WTC11 (cell line): Measurements from ENCODE around the gene SRM. TPM values are rescaled to one million over a fixed set of nuclear protein-coding genes. Genes with fewer than 3 reads are reported as not detected.

Experiments used
- ATAC-seq: fragments of 200-7000 bp; cut with Tn5 transposase; 2 replicates; pipeline ENCODE4 v1.10.0; 2021; ENCODE audit warnings: mild to moderate bottlenecking, moderate library complexity
- CTCF ChIA-PET: fragments of 300-600 bp; sonication (Branson Sonifier 250); formaldehyde crosslinking; loops from one replicate; lab custom pipeline; 2021; ENCODE audit warnings: antibody characterized with exemption; lab: Charles Lee
- POLR2A ChIA-PET: fragments of 350-600 bp; sonication (Branson Sonifier 250); formaldehyde crosslinking; loops from one replicate; lab custom pipeline; 2021; ENCODE audit warnings: antibody characterized with exemption; lab: Charles Lee
- DNase-seq: peaks from one replicate; pipeline ENCODE4 v3.0.0; 2021; ENCODE audit warnings: low spot score
- H3K27ac Mint-ChIP-seq: 2 replicates; pipeline ENCODE4 v1.8.0; 2021; ENCODE audit warnings: mixed read lengths
- H3K27me3 Mint-ChIP-seq: 2 replicates; pipeline ENCODE4 v1.8.0; 2021; ENCODE audit warnings: low read depth, mild to moderate bottlenecking, moderate library complexity, mixed read lengths
- H3K36me3 Mint-ChIP-seq: 2 replicates; pipeline ENCODE4 v1.8.0; 2021; ENCODE audit warnings: mixed read lengths
- H3K4me1 Mint-ChIP-seq: 2 replicates; pipeline ENCODE4 v1.8.0; 2022; ENCODE audit warnings: mixed read lengths
- H3K4me3 Mint-ChIP-seq: 2 replicates; pipeline ENCODE4 v1.8.0; 2021; ENCODE audit warnings: mild to moderate bottlenecking, moderate library complexity, mixed read lengths
- H3K9me3 Mint-ChIP-seq: 2 replicates; pipeline ENCODE4 v1.8.0; 2021; ENCODE audit warnings: mixed read lengths
- FOXJ3 ChIP-seq: sonication (generic); formaldehyde crosslinking; IDR thresholded peaks from 2 replicates; pipeline ENCODE4 v1.9.0; 2021; ENCODE audit warnings: missing genetic modification reagents, mild to moderate bottlenecking, borderline replicate concordance
- GRHL2 ChIP-seq: fragments of 250-450 bp; sonication (Bioruptor Pico); IDR thresholded peaks from 2 replicates; pipeline ENCODE4 v1.8.0; 2022; ENCODE audit warnings: mild to moderate bottlenecking, moderate library complexity; ENCODE audit not compliant: insufficient replicate concordance, severe bottlenecking
- NFATC4 ChIP-seq: fragments of 250-450 bp; sonication (Bioruptor Pico); IDR thresholded peaks from 2 replicates; pipeline ENCODE4 v1.9.0; 2021; ENCODE audit warnings: mild to moderate bottlenecking
- PRRX2 ChIP-seq: fragments of 250-450 bp; sonication (Bioruptor Pico); IDR thresholded peaks from 2 replicates; pipeline ENCODE4 v1.8.0; 2021; ENCODE audit warnings: mild to moderate bottlenecking
- RELA ChIP-seq: sonication (generic); formaldehyde crosslinking; IDR thresholded peaks from 2 replicates; pipeline ENCODE4 v1.8.1; 2022; ENCODE audit warnings: missing genetic modification reagents, mild to moderate bottlenecking, borderline replicate concordance
- TP53 ChIP-seq: sonication (generic); formaldehyde crosslinking; IDR thresholded peaks from 2 replicates; pipeline ENCODE4 v1.8.1; 2023; ENCODE audit warnings: mild to moderate bottlenecking, missing genetic modification reagents
- ZNF317 ChIP-seq: sonication (generic); formaldehyde crosslinking; IDR thresholded peaks from 2 replicates; pipeline ENCODE4 v1.8.1; 2023; ENCODE audit warnings: low read depth, mild to moderate bottlenecking, moderate library complexity, missing genetic modification reagents, borderline replicate concordance
- total RNA-seq: library from RNA; stranded (reverse); gene quantifications from 3 replicates; pipeline ENCODE4 v1.2.3, GENCODE V29; 2021
- TF ChIP-seq, protein P1 (sequence below): sonication (generic); formaldehyde crosslinking; IDR thresholded peaks from 2 replicates; pipeline ENCODE4 v1.8.1; 2022; ENCODE audit warnings: low read depth, mild to moderate bottlenecking, moderate library complexity, missing genetic modification reagents, borderline replicate concordance
- TF ChIP-seq, protein P2 (sequence below): sonication (generic); formaldehyde crosslinking; IDR thresholded peaks from 2 replicates; pipeline ENCODE4 v1.8.1; 2023; ENCODE audit warnings: mild to moderate bottlenecking, moderate library complexity, missing genetic modification reagents
- TF ChIP-seq, protein P3 (sequence below): sonication (generic); formaldehyde crosslinking; IDR thresholded peaks from 2 replicates; pipeline ENCODE4 v1.8.1; 2023; ENCODE audit warnings: mild to moderate bottlenecking, missing genetic modification reagents, moderate library complexity
- TF ChIP-seq, protein P4 (sequence below): sonication (generic); formaldehyde crosslinking; IDR thresholded peaks from 2 replicates; pipeline ENCODE4 v1.8.0; 2023; ENCODE audit warnings: missing genetic modification reagents, mild to moderate bottlenecking, borderline replicate concordance
- TF ChIP-seq, protein P5 (sequence below): sonication (generic); formaldehyde crosslinking; IDR thresholded peaks from 2 replicates; pipeline ENCODE4 v1.8.1; 2023; ENCODE audit warnings: mild to moderate bottlenecking, missing genetic modification reagents, borderline replicate concordance
- TF ChIP-seq, protein P6 (sequence below): sonication (generic); formaldehyde crosslinking; IDR thresholded peaks from 2 replicates; pipeline ENCODE4 v1.8.0; 2022; ENCODE audit warnings: mild to moderate bottlenecking, missing genetic modification reagents
- TF ChIP-seq, protein P7 (sequence below): sonication (generic); formaldehyde crosslinking; IDR thresholded peaks from 2 replicates; pipeline ENCODE4 v1.8.1; 2022; ENCODE audit warnings: mild to moderate bottlenecking, missing genetic modification reagents, moderate library complexity, borderline replicate concordance

The SRM gene
- total RNA-seq, 1 experiment from 2014 or later, result 200 TPM

DNA sequence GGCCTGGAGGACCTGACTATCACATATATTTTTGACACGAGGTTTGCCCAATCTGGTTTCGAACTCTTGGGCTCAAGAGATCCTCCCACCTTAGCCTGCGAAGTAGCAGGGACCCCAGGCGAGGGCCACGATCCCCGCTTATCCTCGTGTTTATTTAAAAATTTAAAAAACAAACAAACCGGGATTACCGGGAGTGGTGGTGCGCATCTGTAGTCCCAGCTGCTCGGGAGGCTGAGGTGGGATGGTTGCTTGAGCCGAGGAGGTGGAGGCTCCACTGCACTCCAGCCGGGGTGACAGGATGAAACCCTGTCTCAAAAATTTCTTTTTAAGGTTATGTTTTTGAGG lies 40.3 kb upstream of the SRM start:
- CTCF ChIA-PET, result interaction anchor here (1.1 to 3.0 kb wide), 5 partner anchors 24 to 546 kb away, joined by 3 to 42 read pairs (median 6); partner anchors contain the start of gene SRM
- TF ChIP-seq, protein P1, sequence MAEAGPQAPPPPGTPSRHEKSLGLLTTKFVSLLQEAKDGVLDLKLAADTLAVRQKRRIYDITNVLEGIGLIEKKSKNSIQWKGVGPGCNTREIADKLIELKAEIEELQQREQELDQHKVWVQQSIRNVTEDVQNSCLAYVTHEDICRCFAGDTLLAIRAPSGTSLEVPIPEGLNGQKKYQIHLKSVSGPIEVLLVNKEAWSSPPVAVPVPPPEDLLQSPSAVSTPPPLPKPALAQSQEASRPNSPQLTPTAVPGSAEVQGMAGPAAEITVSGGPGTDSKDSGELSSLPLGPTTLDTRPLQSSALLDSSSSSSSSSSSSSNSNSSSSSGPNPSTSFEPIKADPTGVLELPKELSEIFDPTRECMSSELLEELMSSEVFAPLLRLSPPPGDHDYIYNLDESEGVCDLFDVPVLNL (CRISPR knock-in tag), result no peak
- TF ChIP-seq, protein P2, sequence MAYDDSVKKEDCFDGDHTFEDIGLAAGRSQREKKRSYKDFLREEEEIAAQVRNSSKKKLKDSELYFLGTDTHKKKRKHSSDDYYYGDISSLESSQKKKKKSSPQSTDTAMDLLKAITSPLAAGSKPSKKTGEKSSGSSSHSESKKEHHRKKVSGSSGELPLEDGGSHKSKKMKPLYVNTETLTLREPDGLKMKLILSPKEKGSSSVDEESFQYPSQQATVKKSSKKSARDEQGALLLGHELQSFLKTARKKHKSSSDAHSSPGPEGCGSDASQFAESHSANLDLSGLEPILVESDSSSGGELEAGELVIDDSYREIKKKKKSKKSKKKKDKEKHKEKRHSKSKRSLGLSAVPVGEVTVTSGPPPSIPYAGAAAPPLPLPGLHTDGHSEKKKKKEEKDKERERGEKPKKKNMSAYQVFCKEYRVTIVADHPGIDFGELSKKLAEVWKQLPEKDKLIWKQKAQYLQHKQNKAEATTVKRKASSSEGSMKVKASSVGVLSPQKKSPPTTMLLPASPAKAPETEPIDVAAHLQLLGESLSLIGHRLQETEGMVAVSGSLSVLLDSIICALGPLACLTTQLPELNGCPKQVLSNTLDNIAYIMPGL (CRISPR knock-in tag), result no peak
- TF ChIP-seq ZNF317 (no peak), FOXJ3 (CRISPR knock-in tag) (no peak), TP53 (no peak), PRRX2 (CRISPR knock-in tag) (no peak), GRHL2 (CRISPR knock-in tag) (no peak), RELA (CRISPR knock-in tag) (no peak), NFATC4 (CRISPR knock-in tag) (no peak)
- TF ChIP-seq, protein P3, sequence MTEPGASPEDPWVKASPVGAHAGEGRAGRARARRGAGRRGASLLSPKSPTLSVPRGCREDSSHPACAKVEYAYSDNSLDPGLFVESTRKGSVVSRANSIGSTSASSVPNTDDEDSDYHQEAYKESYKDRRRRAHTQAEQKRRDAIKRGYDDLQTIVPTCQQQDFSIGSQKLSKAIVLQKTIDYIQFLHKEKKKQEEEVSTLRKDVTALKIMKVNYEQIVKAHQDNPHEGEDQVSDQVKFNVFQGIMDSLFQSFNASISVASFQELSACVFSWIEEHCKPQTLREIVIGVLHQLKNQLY (CRISPR knock-in tag), result no peak
- TF ChIP-seq, protein P4, sequence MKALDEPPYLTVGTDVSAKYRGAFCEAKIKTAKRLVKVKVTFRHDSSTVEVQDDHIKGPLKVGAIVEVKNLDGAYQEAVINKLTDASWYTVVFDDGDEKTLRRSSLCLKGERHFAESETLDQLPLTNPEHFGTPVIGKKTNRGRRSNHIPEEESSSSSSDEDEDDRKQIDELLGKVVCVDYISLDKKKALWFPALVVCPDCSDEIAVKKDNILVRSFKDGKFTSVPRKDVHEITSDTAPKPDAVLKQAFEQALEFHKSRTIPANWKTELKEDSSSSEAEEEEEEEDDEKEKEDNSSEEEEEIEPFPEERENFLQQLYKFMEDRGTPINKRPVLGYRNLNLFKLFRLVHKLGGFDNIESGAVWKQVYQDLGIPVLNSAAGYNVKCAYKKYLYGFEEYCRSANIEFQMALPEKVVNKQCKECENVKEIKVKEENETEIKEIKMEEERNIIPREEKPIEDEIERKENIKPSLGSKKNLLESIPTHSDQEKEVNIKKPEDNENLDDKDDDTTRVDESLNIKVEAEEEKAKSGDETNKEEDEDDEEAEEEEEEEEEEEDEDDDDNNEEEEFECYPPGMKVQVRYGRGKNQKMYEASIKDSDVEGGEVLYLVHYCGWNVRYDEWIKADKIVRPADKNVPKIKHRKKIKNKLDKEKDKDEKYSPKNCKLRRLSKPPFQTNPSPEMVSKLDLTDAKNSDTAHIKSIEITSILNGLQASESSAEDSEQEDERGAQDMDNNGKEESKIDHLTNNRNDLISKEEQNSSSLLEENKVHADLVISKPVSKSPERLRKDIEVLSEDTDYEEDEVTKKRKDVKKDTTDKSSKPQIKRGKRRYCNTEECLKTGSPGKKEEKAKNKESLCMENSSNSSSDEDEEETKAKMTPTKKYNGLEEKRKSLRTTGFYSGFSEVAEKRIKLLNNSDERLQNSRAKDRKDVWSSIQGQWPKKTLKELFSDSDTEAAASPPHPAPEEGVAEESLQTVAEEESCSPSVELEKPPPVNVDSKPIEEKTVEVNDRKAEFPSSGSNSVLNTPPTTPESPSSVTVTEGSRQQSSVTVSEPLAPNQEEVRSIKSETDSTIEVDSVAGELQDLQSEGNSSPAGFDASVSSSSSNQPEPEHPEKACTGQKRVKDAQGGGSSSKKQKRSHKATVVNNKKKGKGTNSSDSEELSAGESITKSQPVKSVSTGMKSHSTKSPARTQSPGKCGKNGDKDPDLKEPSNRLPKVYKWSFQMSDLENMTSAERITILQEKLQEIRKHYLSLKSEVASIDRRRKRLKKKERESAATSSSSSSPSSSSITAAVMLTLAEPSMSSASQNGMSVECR (CRISPR knock-in tag), result no peak
- TF ChIP-seq, protein P5, sequence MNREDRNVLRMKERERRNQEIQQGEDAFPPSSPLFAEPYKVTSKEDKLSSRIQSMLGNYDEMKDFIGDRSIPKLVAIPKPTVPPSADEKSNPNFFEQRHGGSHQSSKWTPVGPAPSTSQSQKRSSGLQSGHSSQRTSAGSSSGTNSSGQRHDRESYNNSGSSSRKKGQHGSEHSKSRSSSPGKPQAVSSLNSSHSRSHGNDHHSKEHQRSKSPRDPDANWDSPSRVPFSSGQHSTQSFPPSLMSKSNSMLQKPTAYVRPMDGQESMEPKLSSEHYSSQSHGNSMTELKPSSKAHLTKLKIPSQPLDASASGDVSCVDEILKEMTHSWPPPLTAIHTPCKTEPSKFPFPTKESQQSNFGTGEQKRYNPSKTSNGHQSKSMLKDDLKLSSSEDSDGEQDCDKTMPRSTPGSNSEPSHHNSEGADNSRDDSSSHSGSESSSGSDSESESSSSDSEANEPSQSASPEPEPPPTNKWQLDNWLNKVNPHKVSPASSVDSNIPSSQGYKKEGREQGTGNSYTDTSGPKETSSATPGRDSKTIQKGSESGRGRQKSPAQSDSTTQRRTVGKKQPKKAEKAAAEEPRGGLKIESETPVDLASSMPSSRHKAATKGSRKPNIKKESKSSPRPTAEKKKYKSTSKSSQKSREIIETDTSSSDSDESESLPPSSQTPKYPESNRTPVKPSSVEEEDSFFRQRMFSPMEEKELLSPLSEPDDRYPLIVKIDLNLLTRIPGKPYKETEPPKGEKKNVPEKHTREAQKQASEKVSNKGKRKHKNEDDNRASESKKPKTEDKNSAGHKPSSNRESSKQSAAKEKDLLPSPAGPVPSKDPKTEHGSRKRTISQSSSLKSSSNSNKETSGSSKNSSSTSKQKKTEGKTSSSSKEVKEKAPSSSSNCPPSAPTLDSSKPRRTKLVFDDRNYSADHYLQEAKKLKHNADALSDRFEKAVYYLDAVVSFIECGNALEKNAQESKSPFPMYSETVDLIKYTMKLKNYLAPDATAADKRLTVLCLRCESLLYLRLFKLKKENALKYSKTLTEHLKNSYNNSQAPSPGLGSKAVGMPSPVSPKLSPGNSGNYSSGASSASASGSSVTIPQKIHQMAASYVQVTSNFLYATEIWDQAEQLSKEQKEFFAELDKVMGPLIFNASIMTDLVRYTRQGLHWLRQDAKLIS (CRISPR knock-in tag), result no peak
- TF ChIP-seq, protein P6, sequence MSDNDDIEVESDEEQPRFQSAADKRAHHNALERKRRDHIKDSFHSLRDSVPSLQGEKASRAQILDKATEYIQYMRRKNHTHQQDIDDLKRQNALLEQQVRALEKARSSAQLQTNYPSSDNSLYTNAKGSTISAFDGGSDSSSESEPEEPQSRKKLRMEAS (CRISPR knock-in tag), result no peak
- TF ChIP-seq, protein P7, sequence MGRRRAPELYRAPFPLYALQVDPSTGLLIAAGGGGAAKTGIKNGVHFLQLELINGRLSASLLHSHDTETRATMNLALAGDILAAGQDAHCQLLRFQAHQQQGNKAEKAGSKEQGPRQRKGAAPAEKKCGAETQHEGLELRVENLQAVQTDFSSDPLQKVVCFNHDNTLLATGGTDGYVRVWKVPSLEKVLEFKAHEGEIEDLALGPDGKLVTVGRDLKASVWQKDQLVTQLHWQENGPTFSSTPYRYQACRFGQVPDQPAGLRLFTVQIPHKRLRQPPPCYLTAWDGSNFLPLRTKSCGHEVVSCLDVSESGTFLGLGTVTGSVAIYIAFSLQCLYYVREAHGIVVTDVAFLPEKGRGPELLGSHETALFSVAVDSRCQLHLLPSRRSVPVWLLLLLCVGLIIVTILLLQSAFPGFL, result no peak
- DNase-seq (no peak), ATAC-seq (no peak)
- Mint-ChIP-seq H3K27ac (peak overlapping the region; percentile 68; the same call in 1 of the 2 replicates), H3K9me3 (no peaks in the 10 kb centered on the region), H3K36me3 (peaks cover 18% of the 10 kb centered on the region), H3K4me1 (peaks cover 6% of the 10 kb centered on the region), H3K27me3 (no peaks in the 10 kb centered on the region), H3K4me3 (peak overlapping the region; percentile 97)
- POLR2A ChIA-PET, result interaction anchor here (1.1 to 1.5 kb wide), 3 partner anchors 48 to 155 kb away, joined by 3 to 5 read pairs (median 4); no protein-coding TSS in a partner anchor
